Tibial nerve (tissue), 4 donors: Measurements from ENCODE around the gene TGM2. TPM values are rescaled to one million over a fixed set of nuclear protein-coding genes. Genes with fewer than 3 reads are reported as not detected.

Experiments
- small RNA-seq: library from RNA; depleted of rRNA; stranded (forward); fragments of <200 nt; gene quantifications from one replicate; pipeline ENCODE3, GENCODE V24; 2016
- total RNA-seq, 4 donors: library from RNA; depleted of rRNA; stranded (reverse); fragments of >200 nt; gene quantifications; one replicate each; pipeline ENCODE4 v1.1.0, GENCODE V29; 2016

The TGM2 gene
- total RNA-seq, 4 donors from 2014 or later: 17.0 to 87.6 (median 55.8) TPM

Small RNA genes within 50 kb of the gene (small RNA-seq; reads per million reads assigned to genes)
- not detected for gene RN7SL237P

Other genes starting within 250 kb of the TGM2 start
- 10 to 100 TPM in 3 of 4 donors, 1 to 10 TPM in 1; 8.2 to 14.2 (median 10.8) TPM for gene TTI1, start 131.8 kb downstream of the TGM2 start, total RNA-seq
- 10 to 100 TPM; 28.5 to 36.3 (median 35.1) TPM for gene RPRD1B, start 131.5 kb downstream of the TGM2 start, total RNA-seq
- gene KIAA1755, start 95.5 kb upstream of the TGM2 start, total RNA-seq: 10 to 100 TPM; 12.0 to 36.3 (median 23.1) TPM
- under 1 TPM in 1 of 4 donors, not detected in 3; 0.84 TPM for gene BPI, start 138.9 kb upstream of the TGM2 start, total RNA-seq
- gene LBP, start 181.2 kb upstream of the TGM2 start, total RNA-seq: 10 to 100 TPM in 1 of 4 donors, 1 to 10 TPM in 1, not detected in 2; 2.2 to 30.0 TPM